Lower leg skin (tissue), 3 donors: ENCODE data around the gene ZNF654.

Experiments
- POLR2A ChIP-seq, 2 donors: fragments of 450-650 bp; IDR thresholded peaks; one replicate each; pipeline ENCODE4 v1.6.1; 2016 to 2017; ENCODE audit warnings: antibody characterized with exemption in 2 of 2, mild to moderate bottlenecking in 1 of 2, moderate library complexity in 1 of 2
- TF ChIP-seq, protein P1 (sequence below), 3 donors: fragments of 450-650 bp; IDR thresholded peaks; one replicate each; pipeline ENCODE4 v1.5.1; 2016; ENCODE audit warnings: antibody characterized with exemption in 3 of 3, mild to moderate bottlenecking in 3 of 3, moderate library complexity in 2 of 3

DNA sequence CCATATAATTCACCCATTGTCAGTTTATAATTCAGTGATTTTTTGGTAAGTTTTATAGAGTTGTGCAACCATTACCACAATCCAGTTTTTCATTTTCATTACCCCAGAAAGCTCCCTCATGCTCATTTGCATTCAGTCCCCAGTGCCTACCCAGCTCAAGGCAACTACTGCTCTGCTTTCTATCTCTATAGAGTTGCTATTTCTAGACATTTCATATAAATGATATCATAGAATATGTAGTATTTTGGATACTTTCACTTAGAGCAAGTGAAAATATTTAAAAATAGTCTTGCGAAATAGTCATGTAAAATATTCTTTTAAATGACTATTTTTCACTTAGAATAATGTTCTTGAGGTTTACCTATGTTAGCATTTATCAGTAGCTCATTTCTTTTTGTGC lies 42.1 kb downstream of the ZNF654 start:
- TF ChIP-seq, protein P1, sequence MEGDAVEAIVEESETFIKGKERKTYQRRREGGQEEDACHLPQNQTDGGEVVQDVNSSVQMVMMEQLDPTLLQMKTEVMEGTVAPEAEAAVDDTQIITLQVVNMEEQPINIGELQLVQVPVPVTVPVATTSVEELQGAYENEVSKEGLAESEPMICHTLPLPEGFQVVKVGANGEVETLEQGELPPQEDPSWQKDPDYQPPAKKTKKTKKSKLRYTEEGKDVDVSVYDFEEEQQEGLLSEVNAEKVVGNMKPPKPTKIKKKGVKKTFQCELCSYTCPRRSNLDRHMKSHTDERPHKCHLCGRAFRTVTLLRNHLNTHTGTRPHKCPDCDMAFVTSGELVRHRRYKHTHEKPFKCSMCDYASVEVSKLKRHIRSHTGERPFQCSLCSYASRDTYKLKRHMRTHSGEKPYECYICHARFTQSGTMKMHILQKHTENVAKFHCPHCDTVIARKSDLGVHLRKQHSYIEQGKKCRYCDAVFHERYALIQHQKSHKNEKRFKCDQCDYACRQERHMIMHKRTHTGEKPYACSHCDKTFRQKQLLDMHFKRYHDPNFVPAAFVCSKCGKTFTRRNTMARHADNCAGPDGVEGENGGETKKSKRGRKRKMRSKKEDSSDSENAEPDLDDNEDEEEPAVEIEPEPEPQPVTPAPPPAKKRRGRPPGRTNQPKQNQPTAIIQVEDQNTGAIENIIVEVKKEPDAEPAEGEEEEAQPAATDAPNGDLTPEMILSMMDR (IDR thresholded peaks at IDR 0.05) = no peak
- TF ChIP-seq POLR2A (IDR thresholded peaks at IDR 0.05) = no peak
